Transverse colon (tissue), 4 donors: ENCODE data around the gene MYH15. TPM values are rescaled to one million over a fixed set of nuclear protein-coding genes. Genes with fewer than 3 reads are reported as not detected.

Source experiments
- DNase-seq: peaks from one replicate; pipeline ENCODE4 v3.0.0-alpha.2; 2019
- H3K27ac ChIP-seq, 4 donors: fragments of 200-600 bp; sonication (generic); 2 replicates each; pipeline ENCODE4 v1.5.1; 2016 to 2018; ENCODE audit warnings: inconsistent platforms in 4 of 4
- H3K27me3 ChIP-seq: fragments of 200-600 bp; sonication (generic); 2 replicates; pipeline ENCODE4 v1.5.1; 2017; ENCODE audit warnings: inconsistent platforms
- H3K36me3 ChIP-seq, 4 donors: fragments of 200-600 bp; sonication (generic); 2 replicates each; pipeline ENCODE4 v1.5.1; 2017 to 2019; ENCODE audit warnings: inconsistent platforms in 4 of 4
- H3K4me1 ChIP-seq, 4 donors: fragments of 200-600 bp; sonication (generic); 2 replicates each; pipeline ENCODE4 v1.5.1; 2017 to 2020; ENCODE audit warnings: inconsistent platforms in 4 of 4
- H3K4me3 ChIP-seq, 4 donors: fragments of 200-600 bp; sonication (generic); 1 replicate in 1 of 4; 2 replicates in 3 of 4; pipeline versions ENCODE4 v1.5.1 to v1.6.1; 2017 to 2019; ENCODE audit warnings: inconsistent platforms in 4 of 4
- H3K9me3 ChIP-seq, 2 donors: fragments of 200-600 bp; sonication (generic); 2 replicates each; pipeline ENCODE4 v1.5.1; 2017 to 2019; ENCODE audit warnings: inconsistent platforms in 2 of 2
- CTCF ChIP-seq, 5 experiments: fragments of 200-600 bp in 3 of 5; fragments of 450-650 bp in 2 of 5; sonication (generic) in 3 of 5; IDR thresholded peaks; 1 replicate in 2 of 5; 2 replicates in 3 of 5; pipeline ENCODE4 v1.5.1; 2016 to 2017; ENCODE audit warnings: antibody characterized with exemption in 5 of 5, inconsistent platforms in 3 of 5, mild to moderate bottlenecking in 2 of 5, moderate library complexity in 1 of 5
- EP300 ChIP-seq: sonication (generic); formaldehyde crosslinking; IDR thresholded peaks from one replicate; pipeline ENCODE4 v1.6.1; 2017; ENCODE audit warnings: antibody characterized with exemption, low read depth
- POLR2A ChIP-seq: fragments of 450-650 bp; IDR thresholded peaks from one replicate; pipeline ENCODE4 v1.6.1; 2016; ENCODE audit warnings: antibody characterized with exemption, mild to moderate bottlenecking, moderate library complexity
- POLR2AphosphoS5 ChIP-seq, 3 donors: sonication (generic); formaldehyde crosslinking; IDR thresholded peaks; one replicate each; pipeline ENCODE4 v1.6.1; 2016; ENCODE audit warnings: antibody characterized with exemption in 3 of 3
- WGBS, 2 donors: methylation state at CpG; one replicate each; pipeline ENCODE4 v1.1.5; 2018; ENCODE audit warnings: low coverage in 1 of 2; 5-methylcytosine and 5-hydroxymethylcytosine counted together
- in situ Hi-C, 4 donors: fragments of 200-750 bp; cut with MboI; loops; one replicate each; pipeline versions ENCODE4 v1.15.0 to v1.15.1; 2017; ENCODE audit warnings: low sequenced_read_pairs in 3 of 4, low pct_ligation_motif_present in 1 of 4, low pct_unique_long_range_greater_than_20kb in 1 of 4
- intact Hi-C: fragments of 100-400 bp; cut with DNase I; formaldehyde crosslinking; loops from one replicate; pipeline ENCODE4 v1.15.1; 2023; ENCODE audit warnings: low total_unique reads
- total RNA-seq, 4 donors: library from RNA; depleted of rRNA; stranded (reverse); fragments of >200 nt; gene quantifications; one replicate each; pipeline ENCODE4 v1.1.0, GENCODE V29; 2016

MYH15 gene
- total RNA-seq, 4 donors from 2014 or later = 0.16 to 0.41 TPM; not detected in 2

DNA sequence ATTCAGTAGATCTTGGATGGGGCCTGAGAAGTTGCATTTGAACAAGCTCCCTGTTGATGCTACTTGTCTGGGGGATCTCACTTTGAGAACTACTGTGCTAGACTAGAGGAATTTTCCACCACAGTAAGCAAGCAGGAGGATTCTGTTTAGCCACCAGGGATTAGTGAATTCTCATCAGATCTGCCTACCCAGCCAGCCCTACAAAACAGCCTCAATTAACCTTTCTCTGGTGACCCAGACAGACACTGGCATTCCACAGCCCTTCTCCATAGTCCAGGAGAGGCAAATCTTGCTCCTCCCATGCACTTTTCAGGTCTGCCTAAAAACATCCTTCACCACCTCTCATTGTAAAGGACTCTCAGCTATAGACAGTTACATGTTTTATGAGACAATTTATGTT, 16.7 kb upstream of the MYH15 start:
- H3K27me3 ChIP-seq = no peaks in the 10 kb centered on the region
- H3K36me3 ChIP-seq = no peaks in the 10 kb centered on the region
- DNase-seq = no peak
- peaks cover 0 to 6% (median 1%) of the 10 kb centered on the region in 4 donors for H3K4me1 ChIP-seq
- no peak overlapping the region for H3K4me3 ChIP-seq
- TF ChIP-seq POLR2AphosphoS5 (IDR thresholded peaks at IDR 0.05) (no peak), CTCF (IDR thresholded peaks at IDR 0.05) (no peak), POLR2A (no peak), EP300 (no peak)
- in situ Hi-C loops = no loop called here
- no peak overlapping the region for H3K27ac ChIP-seq
- intact Hi-C loops = no loop called here
- H3K9me3 ChIP-seq = no peaks in the 10 kb centered on the region

DNA sequence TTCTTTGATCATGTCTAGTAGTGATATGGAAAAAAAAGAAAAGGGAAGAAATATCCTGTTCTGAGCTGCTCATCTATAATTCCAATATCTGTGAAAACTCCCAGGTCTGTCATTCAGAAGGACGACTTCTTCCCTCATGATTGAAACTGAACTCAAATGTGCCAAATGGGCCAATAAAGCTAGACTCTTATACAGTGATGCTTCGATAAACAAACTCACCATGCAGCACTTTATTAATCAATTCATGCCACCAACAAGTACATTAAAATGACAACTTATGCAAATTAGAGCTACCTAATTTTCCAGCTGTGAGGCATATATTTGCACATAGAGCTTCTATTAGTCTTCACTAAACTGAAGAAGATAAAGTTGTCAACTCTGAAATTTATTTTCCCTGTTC, 15.6 kb upstream of the MYH15 start:
- Histone ChIP-seq H3K9me3 (no peaks in the 10 kb centered on the region), H3K36me3 (no peaks in the 10 kb centered on the region), H3K4me3 (no peak overlapping the region), H3K27ac (no peak overlapping the region), H3K27me3 (no peaks in the 10 kb centered on the region), H3K4me1 (peaks cover 0 to 6% (median 1%) of the 10 kb centered on the region in 4 donors)
- intact Hi-C loops = no loop called here
- 86 to 100% methylated on average over 1 to 2 of the region's 2 CpGs for WGBS, 2 donors
- in situ Hi-C loops = no loop called here
- no peak for DNase-seq
- no peak for TF ChIP-seq POLR2A
- no peak for TF ChIP-seq EP300
- no peak for TF ChIP-seq POLR2AphosphoS5 (IDR thresholded peaks at IDR 0.05)
- no peak for TF ChIP-seq CTCF (IDR thresholded peaks at IDR 0.05)

DNA sequence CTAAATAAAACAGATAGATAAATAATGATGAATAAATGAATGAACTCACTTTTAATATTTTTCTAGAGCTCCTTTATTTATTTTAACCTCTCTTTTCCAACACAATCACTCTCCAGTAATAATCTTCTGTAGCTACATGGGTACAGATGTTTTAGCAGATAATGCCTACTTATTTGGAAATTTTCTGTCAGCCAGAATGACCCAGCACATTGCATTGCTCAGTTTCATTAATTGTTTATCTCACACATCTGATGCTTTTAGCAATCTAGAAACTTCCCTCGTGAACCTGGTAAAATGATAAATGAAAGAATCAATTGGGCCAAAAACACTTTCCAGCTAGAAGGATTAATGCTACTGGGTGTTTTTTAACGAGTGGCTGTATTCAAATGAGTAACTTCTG, 14.9 kb upstream of the MYH15 start:
- 52 to 58% methylated on average over 2 of the region's 2 CpGs for WGBS, 2 donors
- in situ Hi-C loops = no loop called here
- Histone ChIP-seq H3K27me3 (no peaks in the 10 kb centered on the region), H3K36me3 (no peaks in the 10 kb centered on the region), H3K27ac (no peak overlapping the region), H3K4me3 (no peak overlapping the region), H3K4me1 (peaks cover 0 to 6% (median 1%) of the 10 kb centered on the region in 4 donors), H3K9me3 (no peaks in the 10 kb centered on the region)
- intact Hi-C loops = no loop called here
- DNase-seq = no peak
- no peak for TF ChIP-seq POLR2A
- no peak for TF ChIP-seq EP300
- no peak for TF ChIP-seq POLR2AphosphoS5 (IDR thresholded peaks at IDR 0.05)
- TF ChIP-seq CTCF (IDR thresholded peaks at IDR 0.05) = no peak

DNA sequence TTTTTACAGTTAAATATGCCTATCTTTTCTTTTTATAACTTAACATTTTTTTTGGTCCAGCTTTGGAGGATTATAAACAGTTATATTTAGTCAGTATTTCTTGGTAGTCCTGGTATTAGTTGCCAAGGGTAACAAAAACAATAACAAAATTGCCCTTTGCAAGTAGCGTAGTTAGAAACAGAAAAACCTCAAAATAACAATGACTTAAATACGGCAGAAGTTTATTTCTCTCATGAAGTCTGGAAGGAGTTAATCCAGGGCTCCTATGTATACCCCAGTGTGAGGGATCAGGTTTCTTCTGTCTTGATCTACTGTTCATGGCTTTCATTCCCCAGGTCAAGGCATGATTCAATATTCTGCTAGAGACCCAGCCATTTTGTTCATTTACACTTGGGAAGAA, 14.1 kb upstream of the MYH15 start:
- WGBS, 2 donors = 24 to 28% methylated on average over 2 of the region's 2 CpGs
- DNase-seq = no peak

More for the DNA sequence above, 14.1 kb upstream of the MYH15 start:
- Histone ChIP-seq H3K9me3 (no peaks in the 10 kb centered on the region), H3K36me3 (no peaks in the 10 kb centered on the region), H3K27ac (no peak overlapping the region), H3K27me3 (no peaks in the 10 kb centered on the region), H3K4me1 (peaks cover 0 to 6% (median 1%) of the 10 kb centered on the region in 4 donors), H3K4me3 (no peak overlapping the region)
- intact Hi-C loops (no loop called here), in situ Hi-C loops (no loop called here)
- TF ChIP-seq POLR2AphosphoS5 (IDR thresholded peaks at IDR 0.05) (no peak), CTCF (IDR thresholded peaks at IDR 0.05) (no peak), POLR2A (no peak), EP300 (no peak)
